Ishikawa (cell line): ENCODE results near the gene GBP7.

ENCODE experiments used
- CEBPB ChIP-seq: IDR thresholded peaks from 2 replicates; pipeline ENCODE4 v1.6.1; 2012
- NFIC ChIP-seq: IDR thresholded peaks from 2 replicates; pipeline ENCODE4 v1.6.1; 2012
- RAD21 ChIP-seq: IDR thresholded peaks from 2 replicates; pipeline ENCODE4 v1.6.1; 2012; ENCODE audit warnings: low read depth
- TEAD4 ChIP-seq: IDR thresholded peaks from 2 replicates; pipeline ENCODE4 v1.6.1; 2012
- USF1 ChIP-seq: IDR thresholded peaks from 2 replicates; pipeline ENCODE4 v1.6.1; 2012
- ZBTB7A ChIP-seq: IDR thresholded peaks from 2 replicates; pipeline ENCODE4 v1.6.1; 2012; ENCODE audit warnings: low read depth

Gene GBP7

GRCh38 chr1:89085781-89086180 lies 90.0 kb downstream of the GBP7 start:
- TF ChIP-seq NFIC (no peak), TEAD4 (no peak), CEBPB (no peak), RAD21 (peak; percentile 79), USF1 (no peak), ZBTB7A (no peak)
